HT1080 (cell line): ENCODE data around the gene PITHD1. TPM values are rescaled to one million over a fixed set of nuclear protein-coding genes. Genes with fewer than 3 reads are reported as not detected.
"Not testable (repeated sequence)": the region's sequence is repeated elsewhere in the genome, so short reads cannot be mapped to it uniquely, and the experiment has no call there.

Experiments
- DNase-seq: peaks from one replicate; pipeline ENCODE4 v3.0.0-alpha.2; 2015; ENCODE audit warnings: low read depth
- total RNA-seq: library from RNA; depleted of rRNA; stranded (reverse); fragments of >200 nt; shearing (Covaris generic); gene quantifications from 2 replicates; pipeline ENCODE4 v1.2.3, GENCODE V29; 2014; rRNA removed

Gene PITHD1
- total RNA-seq, 1 experiment from 2014 or later: 129 TPM

DNA sequence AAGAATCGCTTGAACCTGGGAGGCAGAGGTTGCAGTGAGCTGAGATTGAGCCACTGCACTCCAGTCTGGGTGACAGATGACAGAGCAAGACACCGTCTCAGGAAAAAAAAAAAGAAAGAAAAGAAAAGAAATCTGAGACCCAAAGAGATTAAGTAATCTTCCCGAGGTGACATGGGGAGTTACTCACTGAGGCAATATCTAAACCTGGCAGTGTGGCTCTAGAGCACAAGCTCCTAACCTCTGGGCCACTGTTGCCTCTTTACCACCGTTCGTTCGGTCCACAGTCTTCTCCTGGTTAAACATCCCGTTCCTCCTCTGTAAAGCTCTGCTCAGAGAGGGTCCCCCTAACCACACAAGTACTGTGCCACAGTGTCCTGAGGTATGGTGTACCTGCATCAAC lies 45.5 kb downstream of the PITHD1 start:
- no peak for DNase-seq

DNA sequence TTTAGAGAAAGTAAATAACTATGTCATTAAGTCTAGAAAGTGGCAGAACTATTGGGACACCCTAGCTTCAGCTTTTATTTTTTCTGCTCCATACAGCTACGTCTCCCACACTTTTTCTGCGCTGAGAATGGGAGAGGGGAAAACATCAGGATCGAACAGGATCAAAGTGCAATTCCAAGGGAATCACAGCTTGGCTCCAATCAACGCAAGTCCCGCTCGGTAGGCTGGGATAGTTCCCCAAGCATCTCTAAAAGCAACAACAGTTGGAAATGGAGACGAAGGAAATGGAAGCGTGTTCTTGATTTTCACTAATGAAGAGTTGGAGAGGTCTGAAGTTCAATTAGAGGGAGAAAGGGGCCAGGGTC lies 46.5 kb downstream of the PITHD1 start:
- DNase-seq: no peak

DNA sequence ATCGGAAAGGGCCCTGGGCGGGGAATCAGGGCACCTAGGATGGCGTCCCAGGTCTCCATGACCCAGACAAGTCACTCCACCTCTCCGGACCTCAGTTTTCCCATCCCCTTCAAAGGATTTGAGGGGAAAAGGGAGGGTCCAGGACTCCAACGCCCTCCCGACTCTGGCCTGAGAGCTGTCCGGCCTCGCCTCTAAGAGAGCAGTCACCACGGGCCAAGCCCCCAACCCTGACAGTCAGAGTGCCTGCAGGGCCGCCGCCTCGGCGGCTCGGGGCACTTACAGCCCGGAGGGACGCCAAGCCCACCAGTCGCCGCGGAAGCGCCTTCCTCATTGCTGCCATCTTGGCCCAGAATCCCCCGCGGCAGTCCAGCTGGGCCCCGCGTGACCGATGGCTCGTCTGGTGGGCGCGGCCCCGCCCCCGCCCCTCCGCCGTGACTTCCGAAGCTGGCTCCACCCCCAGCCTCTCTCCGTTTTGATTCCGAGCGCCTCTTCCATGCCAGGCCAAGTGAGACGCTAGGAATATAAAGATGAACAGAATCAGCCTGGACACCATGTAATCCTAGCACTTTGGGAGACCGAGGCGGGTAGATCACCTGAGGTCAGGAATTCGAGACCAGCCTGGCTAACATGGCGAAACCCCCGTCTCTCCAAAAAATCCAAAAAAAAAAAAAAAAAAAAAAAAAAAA lies 47.0 kb downstream of the PITHD1 start, which contains the start of gene HMGCL:
HMGCL (minus strand) TSS at position 354 of the 686 bp plus-strand sequence; CDS start at position 340, 14 bp downstream.
- DNase-seq: peak; percentile 78

DNA sequence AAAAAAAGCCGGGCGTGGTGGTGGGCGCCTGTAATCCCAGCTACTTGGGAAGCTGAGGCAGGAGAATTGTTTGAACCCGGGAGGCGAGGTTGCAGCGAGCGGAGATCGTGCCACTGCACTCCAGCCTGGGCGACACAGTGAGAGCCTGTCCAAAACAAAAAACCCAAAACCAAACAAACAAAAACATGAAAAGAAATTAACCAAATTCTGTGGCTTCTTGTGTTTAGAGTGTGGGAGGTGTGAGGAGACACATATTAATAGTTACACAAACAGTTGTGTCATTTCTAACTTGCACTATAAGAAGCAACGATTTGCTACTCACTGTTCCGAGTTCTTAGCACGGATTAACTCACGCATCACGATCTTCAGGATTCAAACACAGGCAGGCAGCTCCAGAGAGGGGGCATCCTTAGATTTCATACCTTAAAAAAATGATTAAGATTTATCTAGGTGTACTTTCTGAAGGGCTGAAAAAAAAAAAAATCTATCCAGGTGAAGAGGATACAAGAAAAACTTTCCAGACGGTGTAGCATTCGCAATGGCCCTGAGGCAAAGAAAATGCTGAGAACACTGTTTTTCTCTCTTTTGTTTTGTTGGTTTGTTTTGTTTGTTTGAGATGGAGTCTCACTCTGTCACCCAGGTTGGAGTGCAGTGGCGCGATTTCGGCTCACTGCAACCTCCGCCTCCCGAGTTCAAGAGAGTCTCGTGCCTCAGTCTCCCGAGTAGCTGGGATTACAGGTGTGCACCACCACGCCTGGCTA lies 47.7 kb downstream of the PITHD1 start:
- DNase-seq: no peak

DNA sequence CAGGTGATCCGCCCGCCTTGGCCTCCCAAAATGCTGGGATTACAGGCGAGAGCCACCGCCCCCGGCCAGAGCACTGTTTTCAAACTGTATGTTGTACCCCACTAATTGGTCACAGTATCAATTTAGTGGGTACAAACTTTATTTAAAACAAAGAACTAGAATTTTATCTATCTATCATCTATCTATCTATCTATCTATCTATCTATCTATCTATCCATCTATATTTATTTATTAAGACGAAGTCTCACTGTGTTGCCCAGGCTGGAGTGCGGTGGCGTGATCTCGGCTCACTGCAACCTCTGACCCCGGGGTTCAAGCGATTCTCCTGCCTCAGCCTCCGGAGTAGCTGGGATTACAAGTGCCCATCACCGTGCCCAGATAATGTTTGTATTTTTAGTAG lies 48.4 kb downstream of the PITHD1 start:
- not testable (repeated sequence) for DNase-seq

DNA sequence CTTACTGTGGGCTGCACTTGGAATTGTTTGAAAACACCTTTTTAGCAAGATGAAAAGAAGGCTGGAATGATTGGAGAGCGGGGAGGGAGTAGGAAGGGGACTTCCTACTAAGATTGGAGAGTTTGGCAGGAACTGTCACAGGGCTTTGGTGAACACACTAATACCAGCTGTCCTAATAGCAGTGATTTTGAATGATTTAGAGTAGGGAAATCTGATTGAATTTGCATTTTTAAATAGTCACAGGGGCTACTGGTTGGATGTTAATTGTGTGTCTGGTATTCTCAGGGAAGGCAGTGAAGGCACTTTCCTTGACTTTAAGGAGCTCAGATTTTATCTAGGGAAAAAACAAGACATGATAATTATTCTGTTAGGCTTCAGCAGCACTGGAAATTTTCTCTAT lies 49.5 kb downstream of the PITHD1 start:
- DNase-seq: no peak

DNA sequence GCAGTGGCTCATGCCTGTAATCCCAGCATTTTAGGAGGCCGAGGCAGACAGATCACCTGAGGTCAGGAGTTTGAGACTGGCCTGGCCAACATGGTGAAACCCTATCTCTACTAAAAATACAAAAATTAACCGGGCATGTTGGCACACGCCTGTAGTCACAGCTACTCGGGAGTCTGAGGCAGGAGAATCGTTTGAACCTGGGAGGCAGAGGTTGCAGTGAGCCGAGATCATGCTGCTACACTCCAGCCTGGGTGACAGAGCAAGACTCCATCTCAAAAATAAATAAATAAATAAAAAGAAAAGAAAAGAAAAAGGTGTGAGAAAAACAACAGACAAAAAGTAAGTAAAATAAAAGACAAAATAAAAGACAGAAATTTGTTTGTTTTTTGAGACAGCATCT lies 55.9 kb downstream of the PITHD1 start:
- DNase-seq: not testable (repeated sequence)

DNA sequence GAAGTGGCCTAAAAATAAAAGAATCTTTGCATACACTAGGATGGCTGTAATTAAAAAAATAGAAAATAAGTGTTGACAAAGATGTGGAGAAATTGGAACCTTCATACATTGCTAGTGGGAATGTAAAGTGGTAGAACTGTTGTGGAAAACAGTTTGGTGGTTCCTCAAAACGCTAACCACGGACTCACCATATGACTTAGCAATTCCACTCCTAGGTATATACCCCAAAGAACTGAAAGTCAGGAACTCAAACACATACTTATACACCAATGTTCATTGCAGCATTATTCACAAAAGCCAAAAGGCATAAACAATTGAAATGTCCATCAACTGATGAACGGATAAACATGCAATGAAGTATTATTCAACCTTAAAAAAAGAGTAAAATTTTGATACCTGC lies 57.8 kb downstream of the PITHD1 start:
- no peak for DNase-seq

Other genes starting within 250 kb of the PITHD1 start
- 4.3 and 5.6 TPM in 2 replicates for gene E2F2, start 247.2 kb upstream of the PITHD1 start, total RNA-seq
- 334 and 359 TPM in 2 replicates for gene ID3, start 218.9 kb upstream of the PITHD1 start, total RNA-seq
- 2,017 and 2,289 TPM in 2 replicates for gene RPL11, start 86.6 kb upstream of the PITHD1 start, total RNA-seq
- gene ELOA, start 34.9 kb upstream of the PITHD1 start, total RNA-seq: 86.5 and 105 TPM in 2 replicates
- 165 and 186 TPM in 2 replicates for gene LYPLA2, start 12.7 kb downstream of the PITHD1 start, total RNA-seq
- gene GALE, start 22.3 kb downstream of the PITHD1 start, total RNA-seq: 144 and 146 TPM in 2 replicates
- 9.0 and 9.9 TPM in 2 replicates for gene HMGCL, start 47.0 kb downstream of the PITHD1 start, total RNA-seq
- 2.3 and 3.5 TPM in 2 replicates for gene FUCA1, start 89.9 kb downstream of the PITHD1 start, total RNA-seq
- gene CNR2, start 134.9 kb downstream of the PITHD1 start, total RNA-seq: not detected in 2 replicates
- 65.5 and 326 TPM in 2 replicates for gene PNRC2, start 181.4 kb downstream of the PITHD1 start, total RNA-seq
- gene SRSF10, start 201.9 kb downstream of the PITHD1 start, total RNA-seq: 85.7 and 113 TPM in 2 replicates